Right ventricle myocardium inferior (tissue), 1 donor: ENCODE data around the gene TARS2. TPM values are rescaled to one million over a fixed set of nuclear protein-coding genes. Genes with fewer than 3 reads are reported as not detected.

Experiments
- ATAC-seq: fragments of 200-7000 bp; cut with Tn5 transposase; one replicate; pipeline ENCODE4 v1.9.1; 2020; ENCODE audit warnings: mild to moderate bottlenecking, moderate library complexity
- DNase-seq: peaks from one replicate; pipeline ENCODE4 v3.0.0; 2021; ENCODE audit errors: missing footprints
- intact Hi-C: fragments of 100-400 bp; cut with DNase I; formaldehyde crosslinking; loops from one replicate; pipeline ENCODE4 v1.11.0; 2022
- long read RNA-seq: library from polyadenylated mRNA; unstranded; transcript quantifications from one replicate; pipeline ENCODE4 v2.0.0, GENCODE V29; 2021
- total RNA-seq: library from RNA; stranded (reverse); fragmentation: NEBNext Ultra II Directional; extraction: Animal tissue kit (Norgen Biotek cat#: 25700); gene quantifications from one replicate; pipeline ENCODE4 v1.2.1, GENCODE V29; 2021
- donor health status: DM: no; HTN: yes; CAD: no; lungs with severe emphysema.

Gene TARS2
- 29.6 TPM for total RNA-seq
- long read RNA-seq, transcript TARS2-214 (16 exons, 2,162 nt), result minor isoform, 6 of 24 reads
- long read RNA-seq, transcript TARS2-204 (18 exons, 2,729 nt), result major isoform, 10 of 24 reads
- long read RNA-seq, partial matches to known transcripts, result 6 of 24 reads
- long read RNA-seq, other reads (novel, unspliced or antisense), result 2 of 24 reads

- peak; percentile 100 for ATAC-seq
- intact Hi-C loops, result loop anchor here (2.0 kb wide), 1 partner anchor 46 kb away; no protein-coding TSS in a partner anchor
These were observed at the start of gene TARS2 for GRCh38 chr1:150486966-150487762. Gene TARS2, plus strand, starts transcription at chr1:150487419. Its CDS starts 32 bp downstream, at chr1:150487451.

GRCh38 chr1:150441121-150441520 lies 46.1 kb upstream of the TARS2 start:
- intact Hi-C loops, result no loop called here
- DNase-seq (no peak), ATAC-seq (no peak)

More at GRCh38 chr1:150486966-150487762, at the start of gene TARS2:
- DNase-seq, result peak; percentile 92

- intact Hi-C loops, result no loop called here
These were observed 43.0 kb upstream of the TARS2 start for GRCh38 chr1:150444232-150444631.

GRCh38 chr1:150456146-150456647 lies 31.0 kb upstream of the TARS2 start:
- no peak for DNase-seq
- intact Hi-C loops, result no loop called here
- ATAC-seq, result no peak

More at GRCh38 chr1:150444232-150444631, 43.0 kb upstream of the TARS2 start:
- DNase-seq (no peak), ATAC-seq (no peak)

GRCh38 chr1:150464422-150464826 lies 22.8 kb upstream of the TARS2 start:
- DNase-seq (peak; percentile 72), ATAC-seq (peak; percentile 67)
- intact Hi-C loops, result loop anchor here (10.0 kb wide), 1 partner anchor 160 kb away; the partner anchor contains the start of gene ENSA

GRCh38 chr1:150466964-150467363 lies 20.3 kb upstream of the TARS2 start:
- DNase-seq, result no peak
- no peak for ATAC-seq
- intact Hi-C loops, result loop anchor here (10.0 kb wide), 1 partner anchor 158 kb away; the partner anchor contains the start of gene ENSA

GRCh38 chr1:150469291-150469690 lies 17.9 kb upstream of the TARS2 start:
- ATAC-seq (no peak), DNase-seq (no peak)
- intact Hi-C loops, result loop anchor here (10.0 kb wide), 1 partner anchor 156 kb away; the partner anchor contains the start of gene ENSA

- DNase-seq (no peak), ATAC-seq (no peak)
- intact Hi-C loops, result no loop called here
These were observed 14.5 kb upstream of the TARS2 start for GRCh38 chr1:150472601-150473200.

- ATAC-seq (peak; percentile 81), DNase-seq (no peak)
- intact Hi-C loops, result no loop called here
These were observed 13.6 kb upstream of the TARS2 start for GRCh38 chr1:150473659-150474058.

GRCh38 chr1:150474869-150475268 lies 12.3 kb upstream of the TARS2 start:
- ATAC-seq (no peak), DNase-seq (no peak)
- intact Hi-C loops, result no loop called here

GRCh38 chr1:150476754-150477153 lies 10.5 kb upstream of the TARS2 start:
- ATAC-seq (no peak), DNase-seq (no peak)
- intact Hi-C loops, result no loop called here

GRCh38 chr1:150477320-150477719 lies 9.9 kb upstream of the TARS2 start:
- intact Hi-C loops, result no loop called here
- DNase-seq, result no peak
- ATAC-seq, result peak; percentile 79

- intact Hi-C loops, result no loop called here
- no peak for ATAC-seq
These were observed 9.5 kb upstream of the TARS2 start for GRCh38 chr1:150477733-150478132.

GRCh38 chr1:150479370-150479769 lies 7.8 kb upstream of the TARS2 start:
- DNase-seq (no peak), ATAC-seq (no peak)
- intact Hi-C loops, result no loop called here

More at GRCh38 chr1:150477733-150478132, 9.5 kb upstream of the TARS2 start:
- no peak for DNase-seq

- intact Hi-C loops, result no loop called here
- ATAC-seq, result no peak
These were observed 7.3 kb upstream of the TARS2 start for GRCh38 chr1:150479927-150480352.

GRCh38 chr1:150484431-150484830 lies 2.8 kb upstream of the TARS2 start:
- intact Hi-C loops, result no loop called here
- no peak for ATAC-seq
- DNase-seq, result no peak

More at GRCh38 chr1:150479927-150480352, 7.3 kb upstream of the TARS2 start:
- DNase-seq, result no peak

- DNase-seq (no peak), ATAC-seq (no peak)
- intact Hi-C loops, result no loop called here
These were observed 2.4 kb upstream of the TARS2 start for GRCh38 chr1:150484861-150485260.

- ATAC-seq (no peak), DNase-seq (no peak)
- intact Hi-C loops, result loop anchor here (2.0 kb wide), 1 partner anchor 45 kb away; no protein-coding TSS in a partner anchor
These were observed 520 bp downstream of the TARS2 start for GRCh38 chr1:150487763-150488115.

GRCh38 chr1:150493175-150493574 lies 6.0 kb downstream of the TARS2 start:
- ATAC-seq, result no peak
- intact Hi-C loops, result no loop called here

More at GRCh38 chr1:150493175-150493574, 6.0 kb downstream of the TARS2 start:
- no peak for DNase-seq
